NCI-H2196 treated with DMSO at 0.1 percent for 48 hours (cell line): ENCODE measurements around the gene KRTAP22-1.

Experiments used
- DNase-seq: peaks from one replicate; lab custom pipeline; 2025; ENCODE audit not compliant: unreplicated experiment; lab: John Stamatoyannopoulos, UW

The KRTAP22-1 gene

DNA sequence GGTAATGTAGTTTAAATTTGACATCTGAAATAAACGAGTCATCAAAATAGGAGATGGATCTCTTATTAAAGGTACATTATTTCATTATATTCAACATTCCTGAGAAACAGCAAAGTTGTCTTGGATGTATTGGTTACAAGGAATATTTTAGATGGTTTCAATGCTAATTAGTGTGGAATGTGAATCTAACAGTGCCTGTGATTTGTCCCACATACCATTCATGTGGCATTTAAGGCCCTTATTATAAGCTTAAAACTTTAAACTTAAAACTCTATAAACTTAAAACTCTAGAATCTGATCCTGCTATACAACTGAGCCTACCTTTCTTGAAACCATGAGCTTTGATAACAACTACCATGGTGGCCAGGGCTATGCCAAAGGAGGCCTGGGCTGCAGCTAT, at the start of gene KRTAP22-1:
KRTAP22-1 (plus strand) TSS at position 301 of the 400 bp plus-strand sequence.
- no peak for DNase-seq

DNA sequence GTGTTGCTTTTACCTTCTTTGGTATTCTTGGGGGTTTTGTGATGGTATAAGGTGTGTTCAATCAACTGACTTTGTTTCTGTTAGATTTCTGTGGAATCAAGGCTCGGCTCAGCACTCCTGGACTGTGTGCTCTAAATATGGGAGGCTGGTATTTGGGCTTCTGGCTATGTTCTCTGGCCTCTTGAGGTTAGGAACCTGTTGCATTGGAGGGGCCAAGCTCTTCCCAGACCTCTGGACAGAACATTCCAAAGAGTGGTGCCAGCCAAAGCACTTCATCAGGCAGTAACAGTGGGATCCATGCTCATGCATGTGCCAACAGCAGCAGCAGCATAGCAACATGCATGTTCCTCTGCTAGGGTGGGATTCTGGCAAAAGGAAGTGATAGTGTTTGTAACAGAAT, 48.1 kb upstream of the KRTAP22-1 start:
- no peak for DNase-seq

DNA sequence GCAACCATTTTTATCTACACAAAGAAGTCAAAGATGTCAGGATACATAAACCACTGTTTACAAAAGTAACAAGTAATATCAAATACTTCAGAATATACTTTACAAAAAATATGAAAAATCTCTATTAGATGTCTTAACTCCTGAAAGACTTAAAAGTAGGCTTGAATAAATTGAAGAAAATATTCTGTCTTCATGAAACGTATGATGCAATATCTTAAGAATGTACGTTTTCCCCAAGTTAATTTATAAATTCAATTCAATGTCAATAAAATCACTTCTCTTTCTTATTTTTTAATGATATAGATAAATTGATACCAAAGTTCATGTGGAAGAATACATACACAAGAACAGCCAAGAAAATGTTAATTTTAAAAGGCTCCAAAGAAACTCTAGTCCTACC, 45.8 kb upstream of the KRTAP22-1 start:
- no peak for DNase-seq

DNA sequence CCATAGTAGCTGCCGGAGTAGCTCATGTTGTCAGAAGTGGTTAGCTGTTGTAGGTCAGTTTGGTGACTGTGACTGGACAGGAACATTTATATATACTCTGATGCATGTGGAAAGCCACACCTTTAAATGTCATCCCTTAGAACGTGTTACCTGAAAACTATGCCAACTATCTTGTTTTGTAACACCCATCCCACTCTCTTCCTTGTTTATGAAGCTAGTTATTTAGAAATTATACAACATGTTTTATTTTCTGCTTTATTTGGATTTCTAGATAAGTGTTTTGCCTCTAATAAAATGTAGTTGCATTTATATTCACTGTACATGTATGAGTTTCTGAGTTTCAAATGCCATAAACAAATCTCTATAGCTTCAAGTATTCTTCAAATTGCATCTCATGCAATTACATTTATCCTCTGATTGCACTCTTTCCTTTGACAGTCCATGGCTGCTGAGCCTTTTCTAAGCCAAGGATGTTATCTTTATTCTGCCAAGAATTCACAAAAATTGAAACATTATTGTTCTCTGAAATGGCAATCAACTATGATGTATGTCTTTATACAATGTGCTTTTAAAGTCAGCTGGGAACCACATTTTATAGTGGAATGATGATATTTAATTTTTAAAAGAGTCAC, 39.5 kb upstream of the KRTAP22-1 start, which contains the start of gene KRTAP19-7:
KRTAP19-7 (minus strand) TSS at position 51 of the 632 bp plus-strand sequence; CDS start at position 26, 25 bp downstream.
- DNase-seq = no peak

DNA sequence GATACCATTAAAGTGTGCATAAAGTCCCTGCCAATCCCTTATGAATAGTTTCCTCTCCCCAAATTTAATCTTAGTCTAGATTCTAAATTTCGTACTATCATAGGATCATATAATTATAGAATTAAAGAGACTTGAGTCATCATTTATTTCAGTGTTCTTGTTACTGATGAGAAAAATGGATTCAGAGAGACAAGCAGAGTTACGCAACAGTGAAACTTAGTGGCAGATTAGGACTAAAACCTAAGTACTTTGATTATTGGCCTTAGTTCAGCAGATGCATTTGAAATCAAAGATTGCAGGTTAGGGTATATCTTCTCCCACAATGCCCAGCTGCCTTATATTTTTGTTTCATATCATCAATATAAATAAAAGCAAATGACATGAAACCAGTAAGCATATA, 38.9 kb upstream of the KRTAP22-1 start:
- DNase-seq = no peak

DNA sequence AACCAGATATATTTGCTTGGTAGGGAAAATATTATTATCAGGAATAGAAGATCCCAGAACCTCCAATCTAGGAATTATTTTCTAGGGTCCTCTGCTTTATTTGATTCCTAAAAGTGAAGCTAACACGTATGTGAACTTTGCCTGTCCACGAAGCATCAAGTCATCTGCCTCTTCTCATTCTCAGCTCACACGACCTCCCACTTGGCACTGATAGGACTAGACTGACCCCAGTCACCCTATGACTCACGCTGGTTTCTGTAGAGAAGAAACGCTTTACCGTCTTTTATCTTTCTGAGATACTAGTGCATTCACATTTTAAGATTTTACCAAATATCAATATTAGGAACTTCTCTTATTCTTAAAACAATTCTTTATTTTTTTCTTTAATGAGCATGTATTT, 37.8 kb upstream of the KRTAP22-1 start:
- DNase-seq = no peak

DNA sequence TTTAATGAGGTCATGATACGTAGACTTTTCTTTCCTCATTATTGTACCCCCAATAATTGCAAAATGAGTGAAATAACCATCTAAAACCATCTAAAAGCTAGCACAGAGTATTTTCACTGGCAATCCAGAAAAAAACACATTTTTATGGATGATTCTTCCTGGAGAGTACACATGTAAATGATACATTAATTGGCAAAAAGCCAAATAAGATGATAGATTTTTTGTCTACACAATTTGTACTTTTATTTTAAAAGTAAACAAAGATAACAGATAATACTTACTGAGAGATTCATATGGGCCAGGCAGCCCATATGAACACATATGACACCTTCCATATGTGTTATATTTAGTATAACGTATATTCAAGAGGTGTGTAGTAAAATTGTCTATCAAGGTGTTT, 37.3 kb upstream of the KRTAP22-1 start:
- no peak for DNase-seq

DNA sequence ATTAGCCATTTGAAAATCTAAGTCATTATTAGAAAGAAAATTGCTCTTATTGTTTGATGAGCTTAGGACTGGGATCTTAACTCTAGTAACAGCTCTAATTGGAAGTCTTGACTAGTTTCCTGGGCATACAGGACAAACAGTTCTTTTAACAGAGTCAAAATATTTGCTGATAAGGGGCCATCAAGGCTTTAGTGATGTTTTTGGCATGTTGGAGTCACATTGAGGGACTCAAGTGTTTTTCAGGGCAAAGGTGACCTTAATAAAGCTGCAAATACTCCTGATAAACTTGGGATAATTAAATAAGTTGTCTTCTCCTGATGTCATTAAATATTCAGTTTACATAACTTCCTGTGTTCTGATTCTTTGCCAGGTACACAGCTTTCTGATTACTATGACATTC, 33.3 kb upstream of the KRTAP22-1 start:
- no peak for DNase-seq

DNA sequence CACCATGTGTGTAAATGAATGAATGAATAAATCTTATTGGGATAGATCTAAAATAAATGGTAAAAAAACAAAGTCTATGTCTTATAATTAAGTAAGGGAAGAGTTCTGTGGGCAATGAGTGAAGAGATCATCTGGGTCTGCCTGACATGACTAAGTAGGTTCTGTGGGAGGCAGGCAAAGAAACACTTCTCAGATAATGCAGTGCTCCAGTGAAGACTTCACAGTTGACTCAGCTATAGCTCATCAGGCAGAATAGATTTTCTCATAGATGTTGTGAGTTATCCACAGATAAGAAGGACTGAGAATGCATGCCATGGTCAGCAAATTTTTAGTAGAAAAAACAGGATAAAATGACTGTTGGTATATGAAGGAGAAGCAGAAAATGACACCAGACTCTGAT, 23.1 kb upstream of the KRTAP22-1 start:
- DNase-seq = no peak

DNA sequence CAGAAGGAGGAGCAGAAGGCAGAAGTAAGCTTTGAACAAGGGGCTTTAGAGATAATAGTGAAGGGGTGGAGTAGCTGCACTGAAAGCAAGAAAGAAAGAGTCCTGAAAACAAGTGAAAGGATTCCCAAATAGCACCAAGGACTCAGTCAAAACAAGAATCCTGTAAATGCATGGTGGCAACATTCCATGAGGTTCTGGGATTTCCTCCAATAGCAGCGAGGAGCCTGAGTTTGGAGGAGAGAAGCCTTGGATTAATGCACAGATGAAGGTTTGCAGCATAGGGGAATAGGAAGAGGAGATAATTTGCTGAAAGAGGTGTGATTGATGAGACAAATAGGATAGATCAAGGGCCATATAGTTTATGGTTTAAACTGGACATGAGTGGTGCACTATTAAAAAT, 21.5 kb upstream of the KRTAP22-1 start:
- no peak for DNase-seq

DNA sequence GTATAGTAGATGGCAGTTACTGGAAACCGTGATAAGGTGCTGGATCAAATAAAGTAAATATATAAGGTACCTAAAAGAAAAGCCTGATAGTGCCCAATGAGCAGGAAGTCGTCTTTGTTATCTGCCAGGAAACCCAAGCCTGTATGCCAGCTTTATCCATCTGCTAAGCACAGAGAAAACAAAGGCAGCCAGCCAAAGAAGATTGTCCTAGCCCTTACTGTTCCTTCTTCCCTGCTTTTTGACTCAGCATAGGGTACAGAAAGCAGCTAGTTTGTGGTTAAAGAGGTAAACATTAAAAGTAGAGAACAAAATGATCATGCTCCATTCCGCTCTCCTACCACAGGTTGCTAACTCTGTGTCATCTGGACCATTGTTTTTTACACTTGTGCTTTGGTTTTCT, 20.8 kb upstream of the KRTAP22-1 start:
- no peak for DNase-seq

DNA sequence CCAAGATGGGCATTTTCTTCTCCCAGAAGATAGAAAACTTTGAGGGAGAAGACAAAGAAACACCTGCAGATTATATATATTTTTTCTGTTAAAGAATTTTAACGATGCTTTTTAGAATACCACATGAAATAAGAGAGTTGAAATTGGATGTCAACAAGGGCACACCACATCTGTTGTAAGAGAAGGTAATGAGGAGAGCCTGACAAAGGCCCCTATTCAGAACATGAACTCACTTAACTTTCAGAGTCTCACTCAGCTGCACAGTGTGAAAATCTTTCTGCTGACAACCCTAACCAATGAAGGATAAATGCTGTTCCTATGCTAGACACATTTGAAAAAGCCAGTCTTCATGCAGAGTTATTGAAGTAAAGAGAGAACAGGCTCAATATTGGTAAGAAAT, 18.0 kb upstream of the KRTAP22-1 start:
- no peak for DNase-seq

DNA sequence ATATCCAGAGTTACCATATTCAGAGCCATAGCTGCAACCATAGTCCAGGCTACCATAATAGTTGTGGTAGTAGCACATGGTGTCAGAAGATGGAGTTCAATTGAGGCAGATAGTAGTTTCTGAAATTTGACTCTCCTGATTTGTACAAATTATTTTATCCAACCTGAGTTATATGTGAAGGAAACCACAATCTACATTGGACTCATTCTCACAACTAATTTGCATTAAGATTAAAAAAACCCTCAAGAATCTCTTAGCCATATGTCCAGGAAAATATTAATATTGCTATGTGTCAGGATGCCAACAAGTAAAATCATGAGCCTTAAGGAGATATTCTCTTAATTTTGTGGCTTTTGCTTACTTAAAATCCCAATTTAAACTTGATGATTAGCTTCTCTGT, 10.6 kb upstream of the KRTAP22-1 start, which contains the start of gene KRTAP22-2:
KRTAP22-2 (minus strand) TSS at position 101 of the 400 bp plus-strand sequence.
- no peak for DNase-seq

DNA sequence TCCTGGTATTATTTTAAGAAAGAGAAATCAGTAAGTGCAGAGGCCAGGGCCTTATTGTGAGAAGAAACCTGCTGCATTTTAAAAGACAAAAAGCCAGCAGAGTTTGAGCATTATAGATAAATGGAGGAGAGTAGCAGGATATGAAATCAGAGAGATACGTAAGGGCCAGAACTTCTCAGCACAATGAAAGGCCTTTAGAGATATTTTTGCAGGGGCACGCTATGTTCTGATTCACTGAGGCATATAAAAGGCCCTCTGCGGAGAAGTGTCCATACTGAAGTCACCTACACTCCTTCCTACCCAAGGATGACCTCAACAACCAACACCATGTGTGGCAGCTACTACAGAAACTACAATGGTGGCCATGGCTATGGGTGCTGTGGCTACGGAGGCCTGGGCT, 8.7 kb upstream of the KRTAP22-1 start, which contains the start of gene KRTAP6-3:
KRTAP6-3 (plus strand) TSS at position 301 of the 400 bp plus-strand sequence; CDS start at position 307, 6 bp downstream.
- DNase-seq = no peak

DNA sequence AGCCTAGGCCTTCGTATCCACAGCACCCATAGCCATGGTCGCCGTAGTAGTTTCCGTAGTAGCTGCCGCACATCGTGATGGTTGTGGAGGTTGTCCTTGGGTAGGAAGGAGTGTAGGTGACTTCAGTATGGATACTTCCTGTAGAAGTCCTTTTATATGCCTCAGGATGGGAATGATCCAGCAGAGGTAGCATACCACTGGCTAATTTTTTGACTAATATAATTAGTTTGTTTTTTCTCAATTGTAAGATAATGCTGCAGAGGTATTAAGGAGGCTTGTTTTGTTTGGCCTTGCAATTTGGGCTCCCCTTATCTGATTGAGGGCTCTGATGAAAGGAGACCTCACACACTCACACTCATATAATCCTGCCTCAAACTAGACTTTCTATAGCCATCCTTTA, 2.1 kb upstream of the KRTAP22-1 start, which contains the start of gene KRTAP6-2:
KRTAP6-2 (minus strand) TSS at position 101 of the 400 bp plus-strand sequence; CDS start at position 73, 28 bp downstream.
- no peak for DNase-seq

DNA sequence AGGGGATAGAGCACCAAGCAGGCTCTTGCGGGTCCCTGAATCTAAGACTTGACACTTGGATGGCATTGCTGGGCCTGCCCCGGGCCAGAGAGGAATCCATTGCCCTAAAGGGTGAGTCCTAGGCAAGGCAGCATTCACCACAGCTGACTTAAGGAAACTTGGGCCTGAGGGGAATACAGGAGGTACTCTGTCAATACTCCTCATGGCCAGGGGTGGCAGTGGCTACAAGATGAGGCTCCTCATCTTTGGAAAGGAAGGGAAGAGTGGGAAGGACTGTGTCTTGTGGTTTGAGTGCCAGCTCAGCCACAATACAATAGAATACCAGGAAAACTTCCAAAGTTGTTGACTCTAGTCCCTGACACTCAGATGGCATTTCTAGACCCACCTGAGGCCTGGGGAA, 5.1 kb downstream of the KRTAP22-1 start:
- no peak for DNase-seq

DNA sequence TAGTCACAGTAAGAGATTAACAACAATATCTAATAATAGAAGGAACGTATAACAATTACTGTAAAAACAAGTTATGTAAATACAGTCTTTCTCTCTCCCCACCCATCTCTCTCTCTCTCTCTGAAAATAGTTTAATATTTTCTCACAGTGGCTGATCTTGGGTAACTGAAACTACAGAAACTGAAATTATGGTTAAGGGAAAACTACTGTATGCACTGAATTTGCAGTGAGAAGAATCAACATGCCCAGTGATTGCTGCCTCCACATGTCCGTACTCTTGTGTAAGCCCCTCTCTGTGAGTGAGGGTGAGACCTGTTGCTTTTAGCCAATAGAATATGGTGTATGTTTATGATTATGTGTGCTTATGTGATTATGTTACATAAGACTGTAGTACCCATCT, 11.2 kb downstream of the KRTAP22-1 start:
- DNase-seq = no peak

DNA sequence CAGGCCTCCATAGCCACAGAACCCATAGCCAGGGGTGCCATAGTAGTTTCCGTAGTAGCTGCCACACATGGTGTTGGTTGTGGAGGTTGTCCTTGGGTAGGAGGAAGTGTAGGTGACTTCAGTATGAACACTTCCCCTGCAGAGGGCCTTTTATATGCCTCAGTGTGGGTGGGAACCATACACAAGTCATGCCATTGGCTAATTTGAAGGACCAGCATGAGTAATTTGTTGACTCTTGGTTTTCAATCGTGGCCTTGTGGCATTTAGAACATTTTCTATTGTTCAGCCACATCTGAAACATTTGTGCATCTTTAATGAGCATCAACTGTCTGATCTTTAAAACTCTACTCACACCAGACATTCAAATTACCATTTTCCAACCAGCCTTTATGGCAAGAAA, 12.9 kb downstream of the KRTAP22-1 start, which contains the start of gene KRTAP6-1:
KRTAP6-1 (minus strand) TSS at position 95 of the 400 bp plus-strand sequence; CDS start at position 69, 26 bp downstream.
- no peak for DNase-seq

DNA sequence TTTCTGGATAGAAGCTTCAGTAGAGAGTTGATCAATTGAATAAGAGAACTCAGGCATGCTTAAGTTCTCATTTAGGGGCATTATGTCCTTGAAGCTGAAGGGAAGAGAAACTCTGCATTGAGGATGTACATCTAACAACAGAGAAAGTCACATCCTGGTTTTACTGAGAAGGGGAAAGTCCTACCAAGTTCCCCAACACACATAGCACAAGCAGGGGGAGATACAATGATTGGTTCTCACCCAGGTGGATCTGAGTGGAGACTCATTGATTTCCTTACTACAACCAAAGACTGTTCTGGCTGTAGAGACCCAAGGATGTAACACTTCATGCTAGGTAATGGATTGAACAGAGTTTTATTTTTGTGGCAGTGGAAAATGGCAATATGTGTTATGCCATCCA, 14.3 kb downstream of the KRTAP22-1 start:
- DNase-seq = no peak

DNA sequence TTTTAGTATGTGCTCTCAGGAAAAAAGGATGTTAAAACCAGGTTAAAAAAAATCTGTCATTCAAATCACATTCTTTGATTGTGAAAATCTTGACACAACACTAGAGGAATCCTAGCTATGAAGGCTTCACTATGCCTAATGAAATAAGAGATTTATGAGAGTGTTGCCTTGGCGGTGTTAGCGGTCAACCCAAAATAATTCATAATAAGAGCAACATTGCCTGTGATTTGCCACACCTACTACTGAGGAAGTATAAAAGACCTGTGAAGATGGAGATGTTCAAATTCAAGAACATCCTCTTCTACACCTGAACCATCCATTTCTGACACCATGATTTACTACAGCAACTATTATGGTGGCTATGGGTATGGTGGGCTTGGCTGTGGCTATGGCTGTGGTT, 15.2 kb downstream of the KRTAP22-1 start, which contains the start of gene KRTAP20-1:
KRTAP20-1 (plus strand) TSS at position 301 of the 400 bp plus-strand sequence; CDS start at position 331, 30 bp downstream.
- DNase-seq = no peak

DNA sequence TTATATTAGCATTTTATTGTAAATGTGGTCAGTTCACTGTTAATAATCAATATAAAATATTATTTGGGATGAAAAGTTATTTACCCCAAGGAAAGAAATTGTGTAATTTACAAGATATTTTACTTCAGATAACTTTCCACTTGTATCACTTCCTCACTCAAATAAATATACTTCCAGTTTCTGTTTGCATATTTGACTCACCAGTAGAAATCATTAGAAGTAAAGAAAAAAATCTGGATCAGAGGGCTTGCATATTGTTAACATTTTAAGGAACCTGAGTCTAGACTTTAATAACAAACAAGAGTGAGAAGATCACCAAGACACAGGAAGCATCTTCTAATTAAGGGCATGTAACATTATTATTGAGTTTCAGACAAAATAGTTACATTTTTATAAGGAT, 19.2 kb downstream of the KRTAP22-1 start:
- no peak for DNase-seq

DNA sequence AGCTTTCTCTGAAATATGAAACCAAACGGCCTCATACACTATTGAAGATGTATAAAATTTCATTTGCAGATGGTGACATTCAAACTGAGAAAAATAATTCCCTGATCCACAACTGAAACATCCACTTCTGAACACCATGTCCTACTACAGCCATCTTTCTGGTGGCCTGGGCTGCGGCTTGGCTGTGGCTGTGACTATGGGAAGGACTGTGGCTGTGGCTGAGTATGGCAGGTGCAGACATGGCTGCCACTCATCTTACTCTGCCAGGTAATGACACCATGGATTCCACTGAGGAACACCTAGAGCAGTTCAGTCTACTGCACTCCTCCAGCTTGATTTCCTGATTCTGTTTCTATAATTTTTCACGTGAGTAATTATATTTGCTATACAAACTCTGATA, 19.6 kb downstream of the KRTAP22-1 start, which contains the start of gene KRTAP20-4:
KRTAP20-4 (plus strand) TSS at position 106 of the 400 bp plus-strand sequence.
- no peak for DNase-seq

DNA sequence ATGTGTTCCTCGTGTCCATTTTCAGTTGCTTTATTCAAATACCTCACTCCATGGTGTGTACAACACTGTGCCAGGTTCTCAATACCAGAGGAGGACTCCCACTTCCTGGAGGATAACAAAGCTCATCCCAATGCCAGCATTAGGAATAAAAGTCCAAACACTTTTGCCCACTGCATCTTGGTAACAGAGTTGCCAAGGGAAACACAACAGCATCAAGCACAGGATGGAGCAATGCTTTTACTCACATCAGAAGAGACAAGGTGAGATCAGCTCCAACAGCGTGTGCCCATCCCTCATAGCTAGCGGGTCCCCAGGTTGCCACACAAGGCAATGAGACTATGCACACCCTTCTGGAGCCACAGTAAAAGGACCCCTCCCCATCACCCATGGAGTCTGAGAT, 22.5 kb downstream of the KRTAP22-1 start:
- DNase-seq = no peak
